HG02981 (cell line): ENCODE measurements around the gene DPH3.

ENCODE experiments used
- ATAC-seq: cut with Tn5 transposase; IDR thresholded peaks from one replicate; pipeline ENCODE4 v1.9.1; 2021; ENCODE audit warnings: mild to moderate bottlenecking, moderate library complexity; ENCODE audit not compliant: unreplicated experiment

Gene DPH3

GRCh38 chr3:16294844-16295243 lies 30.1 kb upstream of the DPH3 start:
- no peak for ATAC-seq

- no peak for ATAC-seq
Measured at GRCh38 chr3:16290827-16291196, 26.1 kb upstream of the DPH3 start.

- no peak for ATAC-seq
Measured at GRCh38 chr3:16290007-16290826, 25.5 kb upstream of the DPH3 start.

GRCh38 chr3:16289144-16289889 lies 24.6 kb upstream of the DPH3 start:
- no peak for ATAC-seq

- ATAC-seq = no peak
Measured at GRCh38 chr3:16288664-16289063, 23.9 kb upstream of the DPH3 start.

- no peak for ATAC-seq
Measured at GRCh38 chr3:16286751-16287543, 22.2 kb upstream of the DPH3 start.

GRCh38 chr3:16286161-16286560 lies 21.4 kb upstream of the DPH3 start:
- ATAC-seq = peak; percentile 55

- no peak for ATAC-seq
Measured at GRCh38 chr3:16284633-16285032, 19.9 kb upstream of the DPH3 start.

- no peak for ATAC-seq
Measured at GRCh38 chr3:16280671-16281070, 15.9 kb upstream of the DPH3 start.

- ATAC-seq = no peak
Measured at GRCh38 chr3:16279010-16279801, 14.5 kb upstream of the DPH3 start.

GRCh38 chr3:16277471-16277870 lies 12.7 kb upstream of the DPH3 start:
- ATAC-seq = no peak

- ATAC-seq = no peak
Measured at GRCh38 chr3:16273867-16274266, 9.1 kb upstream of the DPH3 start.

- no peak for ATAC-seq
Measured at GRCh38 chr3:16272588-16272987, 7.8 kb upstream of the DPH3 start.

- no peak for ATAC-seq
Measured at GRCh38 chr3:16270855-16271254, 6.1 kb upstream of the DPH3 start.

- no peak for ATAC-seq
Measured at GRCh38 chr3:16266714-16267113, 2.0 kb upstream of the DPH3 start.

- ATAC-seq = no peak
Measured at GRCh38 chr3:16265455-16265786, 678 bp upstream of the DPH3 start.

- no peak for ATAC-seq
Measured at GRCh38 chr3:16264174-16264707, 502 bp downstream of the DPH3 start.

GRCh38 chr3:16262174-16262573 lies 2.6 kb downstream of the DPH3 start:
- no peak for ATAC-seq

GRCh38 chr3:16260046-16260445 lies 4.7 kb downstream of the DPH3 start:
- no peak for ATAC-seq

GRCh38 chr3:16258866-16259265 lies 5.9 kb downstream of the DPH3 start:
- no peak for ATAC-seq

GRCh38 chr3:16258177-16258576 lies 6.6 kb downstream of the DPH3 start:
- no peak for ATAC-seq
